GM19023 (cell line): ENCODE data around the gene TNFSF15.

Source experiments
- ATAC-seq: cut with Tn5 transposase; IDR thresholded peaks from one replicate; pipeline ENCODE4 v1.9.1; 2021; ENCODE audit warnings: mild to moderate bottlenecking, moderate library complexity; ENCODE audit not compliant: unreplicated experiment

TNFSF15 gene

GRCh38 chr9:114790521-114790920 is 15.3 kb downstream of the TNFSF15 start:
- ATAC-seq = no peak

GRCh38 chr9:114789006-114789405 is 16.8 kb downstream of the TNFSF15 start:
- ATAC-seq = no peak

DNA sequence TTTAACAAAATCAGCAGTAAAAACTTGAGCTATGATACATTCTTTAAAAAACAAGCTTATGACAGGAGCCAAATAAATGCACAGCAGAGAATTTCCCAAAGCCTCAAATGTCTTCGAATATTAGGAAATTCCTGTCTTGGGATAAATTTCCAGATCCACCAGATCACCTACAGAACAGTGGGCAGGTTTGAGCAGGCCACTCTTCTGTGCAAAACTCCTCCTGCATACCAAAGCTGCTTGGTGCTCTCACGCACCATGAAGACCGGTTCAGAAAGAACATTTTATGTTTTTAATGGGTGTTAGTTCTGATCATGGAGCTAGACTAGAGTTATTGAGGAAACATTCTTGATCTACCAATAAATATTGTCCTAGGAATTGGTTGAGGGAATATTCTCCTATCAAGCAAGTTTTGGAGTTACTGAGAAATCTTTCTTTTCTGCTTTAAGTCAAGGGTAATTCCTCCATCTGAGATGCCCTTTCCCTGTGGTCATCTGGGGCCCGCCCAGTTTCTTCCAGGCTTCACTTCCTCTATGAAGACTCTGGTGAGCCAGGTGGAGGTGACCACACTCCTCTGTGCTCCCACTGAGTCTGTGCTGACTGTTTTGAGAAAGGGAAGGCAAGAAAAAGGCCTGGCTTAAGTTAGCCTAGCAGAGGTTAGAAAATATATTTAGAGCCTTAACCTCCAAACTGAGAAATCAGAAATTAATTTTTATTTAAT is 17.9 kb downstream of the TNFSF15 start:
- no peak for ATAC-seq

DNA sequence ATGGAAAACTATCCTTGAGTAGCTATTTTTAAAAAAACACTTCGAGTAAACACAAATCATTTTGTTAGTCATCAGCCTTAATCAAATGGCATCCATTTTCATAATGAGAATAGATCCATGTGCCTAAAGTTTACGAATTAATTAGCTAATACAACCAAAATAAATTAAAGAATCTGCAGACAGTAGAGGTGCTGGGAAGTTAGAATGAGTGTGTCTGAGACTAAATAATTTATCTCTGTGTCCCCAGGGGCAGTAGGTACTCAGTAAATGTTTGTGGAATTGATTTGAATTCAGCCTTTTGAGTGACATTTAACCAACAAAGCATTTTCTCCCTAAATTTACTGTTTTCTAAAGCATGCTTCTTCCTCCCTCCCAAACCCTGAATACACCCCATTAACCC is 18.6 kb downstream of the TNFSF15 start:
- no peak for ATAC-seq

DNA sequence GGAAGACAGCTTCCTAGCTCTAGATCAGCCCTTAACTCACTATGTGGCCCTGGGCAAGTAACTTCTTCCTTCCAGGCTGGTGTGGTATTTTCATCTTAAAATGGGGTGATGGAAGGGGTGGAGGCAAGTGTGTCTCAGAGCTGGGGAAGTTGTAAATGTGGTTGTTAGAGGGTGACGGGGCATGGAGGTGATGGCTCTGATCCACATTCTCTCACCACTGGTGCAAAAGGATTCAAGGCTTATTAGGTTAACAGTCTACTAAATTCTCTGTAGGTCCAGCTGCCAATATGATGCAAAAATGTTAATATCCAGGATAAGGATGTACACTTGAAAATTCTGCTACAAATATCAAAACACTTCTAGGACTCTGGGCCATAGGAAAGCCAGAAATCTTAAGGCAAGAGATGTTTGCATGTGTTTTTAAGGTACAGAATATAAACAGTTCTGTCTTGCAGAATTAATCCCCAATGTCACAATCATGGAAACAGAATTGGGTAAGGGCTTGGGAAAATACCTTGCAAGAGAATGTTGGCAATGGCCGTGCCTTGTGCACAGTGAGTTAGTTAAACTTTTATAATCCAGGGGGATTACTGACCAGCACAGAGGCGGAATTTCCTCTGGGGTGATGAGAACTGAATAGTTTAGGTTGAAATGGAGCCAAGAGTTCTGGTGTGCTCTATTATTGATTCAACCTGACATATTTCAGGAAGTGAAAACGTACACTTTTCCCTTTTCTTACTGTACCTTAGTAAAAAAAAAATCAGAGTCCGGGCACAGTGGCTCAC is 19.8 kb downstream of the TNFSF15 start:
- no peak for ATAC-seq

DNA sequence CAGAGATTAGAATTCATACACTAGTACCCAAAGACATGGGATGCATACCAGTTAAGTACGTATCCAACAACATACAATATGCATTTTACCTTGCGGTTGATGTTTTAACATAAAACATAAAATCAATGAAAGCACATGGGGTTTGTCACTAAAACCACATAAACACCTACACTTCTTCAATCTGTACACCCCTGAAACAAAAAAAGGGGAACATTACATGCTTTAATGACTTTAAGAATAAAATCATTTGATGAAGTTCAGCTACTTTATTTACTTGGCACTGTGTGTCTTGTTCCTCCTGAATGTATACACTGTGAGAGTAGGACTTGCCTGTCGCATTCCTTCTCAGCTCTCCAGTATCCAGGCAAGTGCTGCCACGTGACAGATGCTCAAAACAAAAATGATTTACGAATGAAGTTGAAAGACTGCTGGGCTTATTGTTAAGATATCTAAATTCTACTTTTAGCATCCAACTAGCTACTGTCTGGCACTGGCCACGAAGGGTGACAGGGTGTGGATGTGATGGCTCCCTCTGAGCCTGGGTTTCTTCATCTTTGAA is 21.0 kb downstream of the TNFSF15 start:
- no peak for ATAC-seq

DNA sequence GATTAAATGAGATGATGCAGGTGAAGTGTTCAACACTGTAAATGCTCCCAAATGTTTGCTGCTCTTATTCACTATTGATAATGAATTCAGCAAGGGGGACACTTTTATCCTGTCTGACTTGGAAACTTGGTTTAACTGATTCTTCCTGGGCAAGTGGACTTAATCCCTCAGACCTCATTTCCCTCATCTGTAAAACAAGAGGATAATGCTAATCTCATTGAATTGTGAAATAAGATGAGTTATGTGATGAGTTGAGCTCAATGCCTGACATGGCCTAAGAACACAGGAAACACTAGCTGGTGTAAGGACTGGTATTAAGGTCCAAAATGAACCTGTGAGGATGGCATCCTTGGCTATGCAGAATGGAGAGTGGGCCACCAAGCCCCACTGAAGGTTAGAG is 23.3 kb downstream of the TNFSF15 start:
- ATAC-seq = no peak

DNA sequence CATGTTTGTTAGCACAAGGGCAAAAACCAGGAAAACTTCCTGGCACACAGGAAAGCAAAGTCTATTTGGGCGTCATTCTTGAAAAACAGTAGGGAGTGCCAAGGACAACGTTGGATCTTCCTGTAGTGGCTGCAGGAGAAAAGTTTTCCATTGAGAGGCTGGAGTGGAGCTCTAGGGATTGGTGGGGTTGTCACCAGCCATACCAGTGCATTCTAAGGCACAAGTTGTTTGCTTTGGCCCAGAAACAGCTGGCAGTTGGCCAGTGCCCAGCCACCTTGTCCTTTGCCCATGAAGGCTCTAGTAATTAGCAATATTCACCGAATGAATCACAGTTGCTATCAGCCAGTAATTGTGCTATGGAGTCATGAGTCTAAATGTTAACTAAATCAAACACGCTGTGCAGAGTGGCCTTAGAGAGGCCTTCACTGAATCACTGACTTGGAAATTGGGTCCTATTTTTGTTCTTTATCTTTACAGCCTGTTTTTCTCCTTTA is 26.4 kb downstream of the TNFSF15 start:
- ATAC-seq = no peak

DNA sequence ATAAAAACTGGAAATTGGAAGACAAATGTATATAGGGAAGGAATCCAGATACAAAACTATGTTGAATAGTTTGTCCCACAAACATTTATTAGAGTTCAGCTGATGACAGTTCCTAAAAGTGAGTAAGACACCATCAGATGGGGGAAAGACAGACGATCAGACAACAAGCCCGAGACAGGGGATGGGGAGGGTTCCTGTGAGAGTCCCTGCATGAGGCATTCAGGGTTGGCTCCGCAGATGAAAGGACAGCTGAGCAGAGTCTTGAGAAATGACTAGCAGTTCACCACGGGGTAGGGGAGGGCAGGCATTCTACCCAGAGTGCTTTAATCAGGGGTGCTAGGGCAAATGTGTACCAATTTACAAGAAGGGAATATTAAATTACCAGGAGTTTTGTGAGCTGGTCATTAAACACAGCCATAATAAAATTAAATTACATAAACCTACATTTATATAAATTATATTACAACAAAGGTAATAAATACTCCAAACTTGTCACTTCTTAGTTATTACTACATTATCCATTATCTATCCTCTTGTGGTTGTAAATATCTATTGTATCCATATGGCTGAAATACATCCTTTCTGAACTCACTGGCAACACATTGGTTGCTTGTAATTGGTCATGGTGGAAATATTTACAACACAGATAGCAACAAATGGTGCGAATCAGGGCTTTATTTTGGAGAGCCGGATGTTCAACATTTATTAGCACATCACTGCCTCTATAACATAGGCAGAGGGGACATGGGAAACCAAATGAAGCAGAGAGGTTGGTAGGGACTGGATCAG is 27.8 kb downstream of the TNFSF15 start:
- ATAC-seq = no peak

DNA sequence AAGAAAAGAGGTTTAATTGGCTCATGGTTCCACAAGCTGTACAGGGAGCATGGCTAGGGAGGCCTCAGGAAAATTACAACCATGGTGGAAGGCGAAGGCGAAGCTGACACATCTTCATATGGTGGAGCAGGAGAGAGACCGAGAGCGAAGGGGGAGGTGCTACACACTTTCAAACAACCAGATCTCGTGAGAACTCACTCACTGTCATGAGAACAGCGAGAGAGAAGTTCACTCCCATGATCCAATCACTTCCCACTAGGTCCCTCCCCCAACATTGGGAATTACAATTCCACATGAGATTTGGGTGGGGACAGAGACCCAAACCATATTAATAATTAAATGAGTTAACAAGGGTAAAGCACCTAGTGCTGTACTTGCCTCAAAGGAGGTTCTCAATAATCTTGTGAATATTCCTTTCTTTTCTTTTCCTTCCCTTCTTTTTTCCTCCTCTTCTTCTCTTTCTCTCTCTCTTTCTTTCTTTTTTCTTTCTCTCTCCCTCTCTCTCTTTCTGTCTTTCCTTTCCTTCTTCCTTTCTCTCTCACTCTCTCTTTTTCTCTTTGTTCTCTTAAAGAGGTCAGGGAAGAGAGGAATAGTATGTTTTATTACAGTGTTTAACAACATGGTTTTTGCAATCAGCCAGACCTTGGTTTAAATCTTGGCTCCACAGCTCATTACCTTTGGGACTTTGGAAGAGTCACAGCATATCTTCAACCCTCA is 29.0 kb downstream of the TNFSF15 start:
- ATAC-seq = no peak

GRCh38 chr9:114775981-114776380 is 29.9 kb downstream of the TNFSF15 start:
- no peak for ATAC-seq

GRCh38 chr9:114775121-114775520 is 30.7 kb downstream of the TNFSF15 start:
- ATAC-seq = no peak

DNA sequence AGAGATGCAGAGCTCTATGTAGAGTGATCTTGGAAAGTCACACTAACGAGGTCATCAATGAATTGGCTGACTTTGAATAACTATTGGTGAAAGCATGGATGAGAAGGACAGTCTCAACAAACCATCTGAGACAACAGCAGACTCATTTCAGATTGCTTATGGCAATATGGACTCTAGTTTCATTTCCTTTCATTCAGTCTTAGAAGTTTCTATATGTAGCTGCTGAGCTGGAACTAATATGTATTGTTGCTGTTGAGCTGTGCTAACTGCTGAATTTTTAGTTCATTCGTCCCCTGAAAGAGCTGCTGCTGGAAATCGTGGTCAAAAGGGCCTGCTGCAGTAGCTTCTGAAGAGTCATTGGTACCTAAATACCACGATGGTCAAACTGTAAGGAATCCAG is 31.3 kb downstream of the TNFSF15 start:
- ATAC-seq = no peak

DNA sequence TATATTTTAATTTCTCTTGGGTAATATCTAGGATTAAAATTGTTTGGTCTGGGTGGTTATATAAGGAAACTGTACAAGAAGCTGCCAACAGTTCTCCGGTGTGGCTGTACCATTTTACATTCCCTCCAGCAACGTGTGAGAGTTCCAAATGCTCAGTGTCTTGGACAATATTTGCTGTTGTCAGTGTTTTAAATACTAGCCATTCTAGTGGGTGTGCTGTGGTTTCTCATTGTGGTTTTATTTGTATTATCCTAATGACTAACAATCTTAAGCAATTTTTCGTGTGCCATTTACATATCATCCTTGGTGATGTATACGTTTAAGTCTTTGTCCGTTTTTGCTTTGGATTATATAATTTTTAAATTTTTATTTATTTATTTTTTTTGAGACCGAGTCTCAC is 34.0 kb downstream of the TNFSF15 start:
- no peak for ATAC-seq

- no peak for ATAC-seq
These were observed 34.8 kb downstream of the TNFSF15 start for GRCh38 chr9:114770991-114771390.

- no peak for ATAC-seq
These were observed 36.2 kb downstream of the TNFSF15 start for GRCh38 chr9:114769624-114770023.

DNA sequence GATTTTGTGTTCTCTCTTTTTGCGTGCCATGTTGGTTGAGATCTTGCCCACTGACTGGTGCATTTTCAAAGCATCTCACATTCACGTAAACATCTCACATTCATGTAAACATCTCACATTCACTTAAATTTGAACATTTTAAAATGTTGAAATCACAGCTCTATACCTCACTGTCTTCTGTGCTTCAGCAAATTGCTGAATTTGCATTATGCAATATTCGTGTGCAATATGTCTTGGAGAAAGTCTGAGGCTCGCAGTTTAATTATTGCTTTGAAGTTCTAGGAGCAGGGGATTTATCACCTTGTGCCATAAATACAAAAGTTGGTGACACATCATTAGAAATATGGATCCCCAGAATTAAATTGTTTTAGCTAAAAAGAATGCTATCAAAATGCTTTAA is 42.6 kb downstream of the TNFSF15 start:
- no peak for ATAC-seq

DNA sequence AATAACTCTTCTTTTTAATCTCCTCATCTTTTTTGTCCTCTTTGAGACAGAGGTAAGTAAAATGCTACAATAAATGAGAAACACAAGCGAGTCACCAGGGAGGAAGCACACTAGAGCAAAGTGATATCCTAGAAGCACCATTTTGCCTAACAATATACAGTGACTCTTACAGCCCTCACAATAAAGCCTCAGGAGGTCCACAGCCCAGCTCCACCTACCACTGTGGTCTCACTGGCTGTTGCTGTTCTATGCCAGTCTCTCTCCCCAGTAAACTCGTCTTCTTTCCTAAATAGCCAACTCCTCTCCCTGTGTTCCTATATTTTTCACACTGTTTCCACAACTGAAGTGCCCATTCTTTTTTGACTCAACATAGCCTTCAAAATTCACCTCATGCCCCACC is 44.3 kb downstream of the TNFSF15 start:
- ATAC-seq = no peak

GRCh38 chr9:114759512-114760341 is 46.1 kb downstream of the TNFSF15 start:
- ATAC-seq = no peak

- ATAC-seq = no peak
These were observed 47.9 kb downstream of the TNFSF15 start for GRCh38 chr9:114757984-114758383.
